CD4-positive, alpha-beta T cell treated with Interleukin-15 for 1 hour (primary cell): Measurements from ENCODE around the gene ABCC3.

Source experiments
- DNase-seq: peaks from one replicate; pipeline ENCODE4 v3.0.0-alpha.2; 2020

ABCC3 gene

GRCh38 chr17:50605429-50605828, 29.3 kb upstream of the ABCC3 start:
- no peak for DNase-seq

DNA sequence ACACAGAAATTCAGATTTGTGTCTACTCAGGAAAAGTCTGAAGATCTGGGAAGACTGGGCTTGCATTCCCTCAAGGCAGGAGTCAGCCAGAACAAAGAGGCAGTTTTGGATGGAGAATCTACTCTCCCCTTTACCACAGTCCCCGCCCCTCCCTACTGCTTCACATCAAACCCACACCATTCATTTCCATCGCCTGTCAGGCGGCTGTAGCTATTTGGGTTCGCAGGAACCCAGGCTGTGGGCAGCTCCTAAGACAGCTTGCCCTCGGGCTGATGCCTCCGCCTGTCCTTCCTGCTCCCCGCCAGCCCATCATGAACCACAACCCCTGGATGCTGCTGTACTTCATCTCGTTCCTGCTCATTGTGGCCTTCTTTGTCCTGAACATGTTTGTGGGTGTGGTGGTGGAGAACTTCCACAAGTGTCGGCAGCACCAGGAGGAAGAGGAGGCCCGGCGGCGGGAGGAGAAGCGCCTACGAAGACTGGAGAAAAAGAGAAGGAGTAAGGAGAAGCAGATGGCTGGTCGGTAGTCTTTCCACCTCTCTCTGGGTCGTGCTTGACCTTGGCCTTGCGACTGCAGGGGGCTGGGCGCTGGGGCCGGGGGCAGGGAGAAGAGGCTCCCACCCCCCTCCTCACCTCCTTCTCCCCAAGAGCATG, 27.0 kb upstream of the ABCC3 start:
- no peak for DNase-seq

- DNase-seq = no peak
Observed at GRCh38 chr17:50608700-50609379, 25.8 kb upstream of the ABCC3 start.

DNA sequence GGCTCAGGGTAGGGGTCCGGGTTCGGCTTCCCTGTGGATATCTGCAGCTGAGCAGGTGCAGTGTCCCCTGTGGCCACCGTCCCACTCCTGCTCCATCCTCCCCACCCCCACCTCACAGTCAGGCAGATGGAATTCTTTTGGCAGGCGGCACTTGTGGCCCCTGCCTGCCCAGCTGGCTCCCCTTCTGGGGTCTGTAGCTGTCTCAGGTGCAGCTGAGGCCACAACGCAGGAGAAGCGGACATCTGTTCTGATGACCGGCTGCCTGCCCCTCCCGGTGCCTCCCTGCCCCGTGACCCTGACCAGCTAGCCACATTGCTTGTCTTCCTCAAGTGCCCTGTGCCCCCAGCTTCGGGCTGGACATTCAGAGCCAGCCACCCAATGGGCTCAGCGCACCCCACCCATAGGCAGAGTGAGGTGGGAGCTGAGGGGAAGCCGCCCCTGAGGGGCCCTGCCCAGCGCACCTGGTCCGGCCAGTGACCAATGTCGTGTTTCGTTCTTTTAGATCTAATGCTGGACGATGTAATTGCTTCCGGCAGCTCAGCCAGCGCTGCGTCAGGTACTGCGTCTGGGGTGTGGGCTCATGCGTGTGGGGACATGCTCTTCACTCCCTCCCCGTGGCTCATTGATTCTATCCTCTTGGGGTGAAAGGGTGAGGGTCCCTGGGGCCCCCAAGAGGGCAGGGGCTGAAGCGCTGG, 25.2 kb upstream of the ABCC3 start:
- no peak for DNase-seq

DNA sequence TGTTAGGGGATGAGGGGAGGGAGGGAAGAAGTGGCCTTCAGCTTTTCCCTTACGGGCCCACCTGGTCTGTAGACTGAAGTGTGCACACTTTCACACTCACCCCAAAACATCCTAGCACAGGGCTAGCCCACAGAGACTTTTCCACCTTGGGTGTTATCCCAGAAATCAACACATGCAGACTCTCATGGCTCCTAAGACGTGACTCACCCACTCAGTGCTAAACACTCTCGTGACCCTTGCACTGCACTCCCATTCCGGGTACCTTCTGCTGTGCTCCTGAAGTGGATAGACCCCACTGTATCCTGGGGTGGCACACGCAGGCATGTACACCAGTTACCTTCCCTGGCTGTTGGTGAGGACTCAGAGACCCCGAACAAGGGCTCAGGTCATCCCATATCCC, 23.0 kb upstream of the ABCC3 start:
- no peak for DNase-seq

- DNase-seq = no peak
Observed at GRCh38 chr17:50612281-50612680, 22.4 kb upstream of the ABCC3 start.

GRCh38 chr17:50613007-50613992, 21.4 kb upstream of the ABCC3 start:
- DNase-seq = no peak

- DNase-seq = no peak
Observed at GRCh38 chr17:50614471-50615051, 20.1 kb upstream of the ABCC3 start.

DNA sequence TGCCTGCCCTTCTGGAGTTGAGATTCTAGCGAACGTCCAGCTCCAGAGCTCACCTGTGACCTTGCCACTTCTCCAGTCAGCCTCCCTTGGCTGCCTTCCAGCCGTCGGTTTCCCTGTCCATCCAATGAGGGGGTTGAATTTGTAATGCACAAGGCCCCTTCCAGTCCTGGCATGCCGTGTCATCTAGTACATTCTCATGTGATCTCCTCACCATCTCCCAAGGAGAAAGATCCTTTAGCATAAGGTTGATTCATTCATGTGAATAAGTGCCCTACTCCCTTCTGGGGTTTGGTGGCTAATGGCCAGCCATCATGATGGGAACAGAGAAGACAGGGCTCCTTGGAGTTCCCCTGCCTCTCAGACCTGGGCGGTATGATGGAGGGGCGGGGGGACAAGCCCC, 18.9 kb upstream of the ABCC3 start:
- DNase-seq = no peak

DNA sequence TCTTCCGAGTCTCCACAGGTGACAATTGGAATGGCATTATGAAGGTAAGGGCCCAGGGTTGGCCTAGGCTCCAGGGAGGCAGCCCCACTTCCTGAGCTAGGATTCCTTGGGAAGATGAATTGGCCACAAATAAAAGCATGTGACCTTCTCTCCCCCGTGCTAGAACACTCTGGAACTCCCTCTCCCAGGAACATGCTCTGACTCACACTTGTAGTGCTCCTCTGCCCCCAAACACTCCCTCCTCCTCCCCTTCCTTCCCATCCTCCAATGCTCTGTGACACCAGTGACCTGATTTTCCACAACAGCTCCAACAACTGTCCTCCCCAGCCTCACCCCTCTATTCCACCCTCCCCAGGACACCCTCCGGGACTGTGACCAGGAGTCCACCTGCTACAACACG, 16.4 kb upstream of the ABCC3 start:
- no peak for DNase-seq

DNA sequence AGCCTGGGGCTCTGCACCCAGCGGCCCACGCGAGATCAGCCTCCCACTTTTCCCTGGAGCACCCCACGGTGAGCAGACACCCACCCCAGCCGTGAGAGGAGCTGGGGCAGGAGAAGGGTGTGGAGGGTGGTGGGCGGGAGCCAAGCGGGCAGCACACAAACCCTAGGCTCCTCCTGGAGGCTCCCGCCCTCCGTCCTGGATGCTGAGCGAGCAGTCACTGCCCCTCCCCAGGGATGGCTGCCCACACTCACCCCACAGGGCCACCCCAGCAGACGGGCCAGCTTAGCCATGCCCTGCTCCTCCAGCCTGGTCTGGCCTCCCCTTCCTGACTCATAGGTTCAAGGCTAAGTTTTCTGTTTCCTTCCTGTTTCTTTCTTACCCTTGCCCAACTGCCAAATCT, 15.7 kb upstream of the ABCC3 start:
- DNase-seq = peak; percentile 44

- no peak for DNase-seq
Observed at GRCh38 chr17:50619489-50619888, 15.2 kb upstream of the ABCC3 start.

- no peak for DNase-seq
Observed at GRCh38 chr17:50620237-50620636, 14.4 kb upstream of the ABCC3 start.

- DNase-seq = no peak
Observed at GRCh38 chr17:50620858-50621257, 13.8 kb upstream of the ABCC3 start.

DNA sequence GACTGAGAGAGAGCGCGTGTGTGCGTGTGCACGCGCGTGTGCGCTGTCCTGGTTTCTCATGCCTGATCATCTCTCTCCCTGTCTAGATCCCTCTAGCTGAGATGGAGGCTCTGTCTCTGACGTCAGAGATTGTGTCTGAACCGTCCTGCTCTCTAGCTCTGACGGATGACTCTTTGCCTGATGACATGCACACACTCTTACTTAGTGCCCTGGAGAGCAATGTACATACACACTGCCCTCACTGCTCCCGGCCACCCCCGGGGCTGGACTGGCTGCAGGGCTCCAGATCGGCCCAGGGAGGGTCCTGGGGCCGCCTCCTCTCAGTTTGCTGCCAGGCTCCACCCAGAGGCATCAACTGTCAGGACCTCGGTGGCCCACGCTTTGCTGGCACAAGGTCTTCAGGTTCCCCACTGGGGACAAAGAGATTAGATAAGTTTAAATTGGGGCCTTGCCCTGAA, 13.1 kb upstream of the ABCC3 start:
- peak; percentile 34 for DNase-seq

DNA sequence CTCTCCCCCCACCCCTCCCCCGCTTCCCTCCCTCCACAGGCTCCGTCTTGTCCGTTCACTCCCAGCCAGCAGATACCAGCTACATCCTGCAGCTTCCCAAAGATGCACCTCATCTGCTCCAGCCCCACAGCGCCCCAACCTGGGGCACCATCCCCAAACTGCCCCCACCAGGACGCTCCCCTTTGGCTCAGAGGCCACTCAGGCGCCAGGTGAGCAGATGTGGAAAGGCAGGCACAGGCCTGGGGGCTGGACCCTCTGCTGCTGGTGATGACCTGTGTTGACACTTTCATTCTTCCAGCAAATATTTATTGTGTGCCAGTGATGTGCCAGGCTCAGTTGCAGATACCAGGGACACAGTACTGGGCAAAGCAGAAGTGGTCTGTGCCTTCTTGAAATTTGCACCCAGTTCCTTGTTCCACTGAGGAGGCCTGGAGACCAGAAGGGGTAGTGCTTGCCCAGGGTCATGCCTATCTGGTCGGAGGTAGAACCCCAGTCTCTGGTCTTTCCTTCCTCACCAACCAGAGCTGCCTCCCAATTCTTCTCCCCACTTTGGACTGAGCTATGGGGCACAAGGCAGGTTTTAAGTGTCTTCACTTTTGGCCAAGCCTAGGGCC, 10.3 kb upstream of the ABCC3 start:
- no peak for DNase-seq

GRCh38 chr17:50625032-50625871, 9.4 kb upstream of the ABCC3 start:
- no peak for DNase-seq

- peak; percentile 60 for DNase-seq
Observed at GRCh38 chr17:50626037-50626574, 8.6 kb upstream of the ABCC3 start.

DNA sequence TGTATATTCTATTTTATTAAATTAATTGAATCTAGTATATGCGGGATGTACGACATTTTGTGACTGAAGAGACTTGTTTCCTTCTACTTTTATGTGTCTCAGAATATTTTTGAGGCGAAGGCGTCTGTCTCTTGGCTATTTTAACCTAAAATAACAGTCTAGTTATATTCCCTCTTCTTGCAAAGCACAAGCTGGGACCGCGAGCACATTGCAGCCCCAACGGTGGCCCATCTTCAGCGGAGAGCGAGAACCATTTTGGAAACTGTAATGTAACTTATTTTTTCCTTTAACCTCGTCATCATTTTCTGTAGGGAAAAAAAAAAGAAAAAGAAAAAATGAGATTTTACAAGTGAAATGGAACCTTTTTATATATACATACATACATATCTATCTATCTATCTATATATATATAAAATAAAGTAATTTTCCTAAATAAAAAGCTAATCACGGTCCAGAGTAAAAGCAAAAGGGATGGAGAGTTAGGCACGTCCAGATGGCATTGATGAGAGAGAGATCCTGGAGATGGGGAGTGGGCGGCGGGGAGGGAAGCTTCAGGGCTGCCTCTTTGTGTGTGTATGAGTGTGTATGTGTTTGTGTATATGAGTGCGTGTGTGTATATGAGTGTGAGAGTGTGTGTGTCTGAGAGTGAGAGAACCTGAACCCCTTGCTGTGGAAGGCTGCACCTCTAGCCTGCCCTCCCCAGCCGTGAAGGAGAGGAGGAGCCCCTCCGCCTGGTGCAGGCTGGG, 7.5 kb upstream of the ABCC3 start:
- DNase-seq = no peak
